ENCODE results near the gene C9orf43. TPM values are rescaled to one million over a fixed set of nuclear protein-coding genes. Genes with fewer than 3 reads are reported as not detected.
"Not testable (repeated sequence)": the region's sequence is repeated elsewhere in the genome, so short reads cannot be mapped to it uniquely, and the experiment has no call there.

The C9orf43 gene
- under 1 TPM; 0.21 to 0.29 TPM for total RNA-seq
- long read RNA-seq, partial matches to known transcripts = 0 of 2 reads
- long read RNA-seq, other reads (novel, unspliced or antisense) = 0 of 2 reads

- DNase-seq (peak; percentile 96), ATAC-seq (peak; percentile 98 to 99)
- intact Hi-C loops (cut with DNase I) = no loop called here
Measured at GRCh38 chr9:113410207-113410864, at the start of gene C9orf43, which contains the start of gene POLE3. C9orf43 (plus strand) TSS chr9:113410747; CDS start chr9:113413494, 2,747 bp downstream. POLE3 (minus strand) TSS chr9:113410675; CDS start chr9:113410293, 382 bp downstream.

DNA sequence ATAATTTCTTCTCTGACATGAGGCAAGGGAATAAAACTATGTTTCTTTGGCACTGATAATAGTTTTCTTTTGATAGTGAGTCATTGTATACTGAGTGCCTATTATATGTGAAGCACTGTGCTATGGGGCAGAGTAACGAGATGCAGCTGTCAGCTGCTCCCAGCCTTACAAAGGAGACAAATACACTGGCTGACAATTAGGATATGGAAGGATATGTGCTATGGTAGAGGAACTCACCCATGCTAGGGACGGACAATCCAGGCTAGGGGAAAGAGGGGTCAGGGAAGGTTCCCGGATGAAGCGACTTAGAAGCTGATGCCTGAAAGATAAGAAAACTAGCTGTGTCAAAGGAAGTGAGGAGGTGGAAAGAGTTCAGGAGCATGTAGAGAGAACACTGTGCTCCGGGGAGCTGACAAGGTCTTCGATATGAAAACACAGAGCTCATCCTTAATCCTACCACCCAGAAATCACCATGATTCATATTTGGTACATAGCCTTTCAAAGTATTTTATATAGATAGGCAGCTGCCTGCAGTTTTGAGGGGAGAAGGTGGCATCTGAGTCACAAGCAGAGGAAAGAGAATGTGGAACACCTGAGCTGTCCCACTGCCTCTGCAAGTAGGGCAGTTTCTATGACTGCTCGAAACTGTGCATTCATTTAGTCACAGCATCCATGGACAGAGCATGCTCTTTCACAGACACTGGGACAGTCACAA lies 49.1 kb upstream of the C9orf43 start:
- ATAC-seq (no peak), DNase-seq (no peak)
- intact Hi-C loops (cut with DNase I) = no loop called here

GRCh38 chr9:113363336-113363735 lies 47.2 kb upstream of the C9orf43 start:
- no peak for ATAC-seq

DNA sequence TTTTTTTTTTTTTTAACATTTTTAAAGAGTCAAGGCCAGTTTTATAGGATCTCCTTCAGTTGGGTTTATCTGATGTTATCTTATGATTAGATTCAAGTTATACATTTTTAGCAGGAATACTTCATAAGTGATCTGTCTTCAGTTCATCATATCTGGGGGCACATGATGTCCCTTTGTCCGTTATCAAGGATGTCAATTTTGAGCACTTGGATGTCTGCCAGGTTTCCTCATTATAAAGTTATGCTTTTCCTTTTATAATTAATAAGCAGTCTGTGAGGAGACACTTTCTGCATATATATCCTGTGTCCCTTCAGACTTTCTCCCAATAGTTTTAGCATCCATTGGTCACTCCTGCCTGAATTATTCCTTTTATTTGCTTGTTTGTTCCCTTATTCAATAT lies 45.6 kb upstream of the C9orf43 start:
- no peak for DNase-seq
- no peak for ATAC-seq
- intact Hi-C loops (cut with DNase I) = no loop called here

More at GRCh38 chr9:113363336-113363735, 47.2 kb upstream of the C9orf43 start:
- intact Hi-C loops (cut with DNase I) = no loop called here
- DNase-seq = no peak

GRCh38 chr9:113365652-113366051 lies 44.9 kb upstream of the C9orf43 start:
- intact Hi-C loops (cut with DNase I); DNase-seq; ATAC-seq: not testable (repeated sequence)

DNA sequence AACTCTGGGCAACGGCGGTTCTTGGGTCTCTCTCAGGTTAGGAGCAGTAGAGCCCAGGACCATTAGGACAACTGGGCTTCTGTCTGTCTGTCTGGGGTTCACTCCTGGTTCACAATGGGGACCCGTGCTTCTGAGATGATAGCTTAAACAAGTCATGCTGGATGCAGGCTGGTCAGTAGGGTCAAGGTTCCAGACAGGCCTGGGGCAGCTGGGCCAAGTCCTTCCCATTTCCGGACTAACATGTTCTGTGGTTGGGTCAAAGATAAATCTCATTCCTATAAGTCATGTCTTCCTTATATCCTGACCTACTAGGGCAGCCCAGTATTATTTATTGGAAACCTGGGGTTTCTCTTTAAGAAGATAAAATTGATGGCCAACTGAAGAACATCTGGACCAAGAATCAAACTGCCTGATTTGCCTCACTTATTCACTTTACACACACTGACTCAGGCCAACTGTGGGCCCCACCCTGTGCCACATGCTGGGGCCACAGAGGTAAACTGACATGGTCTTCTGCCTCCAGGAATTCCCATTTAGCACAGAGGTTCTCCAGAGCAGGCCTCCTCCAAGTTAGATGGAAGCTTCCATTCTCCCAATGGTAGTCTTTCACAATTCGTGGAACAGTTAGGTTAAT lies 42.1 kb upstream of the C9orf43 start:
- intact Hi-C loops (cut with DNase I) = no loop called here

DNA sequence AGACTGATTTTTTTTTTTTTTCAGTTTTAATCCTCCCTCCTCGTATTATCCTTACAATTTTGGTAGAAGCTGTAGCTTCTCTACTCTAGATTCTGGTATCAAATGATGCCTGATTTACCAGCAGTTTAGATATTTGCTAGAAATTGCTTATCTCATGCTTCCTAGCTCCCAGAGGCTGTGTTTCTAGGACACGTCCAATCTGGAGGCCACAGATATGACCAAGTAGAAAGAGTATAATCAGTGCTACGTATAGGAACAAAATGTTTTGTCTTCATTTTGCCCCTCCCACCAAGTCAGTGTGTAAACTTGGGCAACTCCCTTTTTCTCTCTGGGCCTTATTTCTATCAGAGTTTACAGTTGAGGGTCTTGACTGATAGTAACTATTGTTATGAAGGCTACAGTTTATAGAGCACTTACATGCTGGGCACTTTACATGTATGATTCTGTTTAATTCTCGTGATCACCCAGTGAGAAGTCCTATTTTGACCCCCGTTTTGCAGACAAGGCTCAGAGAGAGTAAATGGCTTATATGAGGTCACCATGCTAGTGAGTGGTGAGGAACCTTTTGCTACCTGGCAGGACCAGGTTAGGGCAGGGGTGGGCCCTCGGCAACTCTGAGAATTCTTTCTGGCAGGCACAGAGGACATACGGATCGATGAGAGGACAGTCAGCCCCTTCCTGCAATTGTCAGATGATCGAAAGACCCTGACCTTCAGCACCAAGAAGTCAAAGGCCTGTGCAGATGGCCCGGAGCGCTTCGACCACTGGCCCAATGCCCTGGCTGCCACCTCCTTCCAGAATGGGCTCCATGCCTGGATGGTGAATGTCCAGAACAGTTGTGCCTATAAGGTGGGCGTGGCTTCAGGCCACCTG lies 41.3 kb upstream of the C9orf43 start:
- ATAC-seq (peak; percentile 51 to 59), DNase-seq (no peak)
- intact Hi-C loops (cut with DNase I) = no loop called here

More for the DNA sequence above, 42.1 kb upstream of the C9orf43 start:
- ATAC-seq = no peak
- DNase-seq = no peak

GRCh38 chr9:113369855-113370140 lies 40.7 kb upstream of the C9orf43 start:
- DNase-seq = no peak
- intact Hi-C loops (cut with DNase I) = no loop called here
- ATAC-seq = no peak

- DNase-seq (no peak), ATAC-seq (no peak)
- intact Hi-C loops (cut with DNase I) = no loop called here
Measured at GRCh38 chr9:113370806-113371325, 39.7 kb upstream of the C9orf43 start.

- ATAC-seq (no peak), DNase-seq (no peak)
- intact Hi-C loops (cut with DNase I) = no loop called here
Measured at GRCh38 chr9:113372059-113372458, 38.5 kb upstream of the C9orf43 start.

DNA sequence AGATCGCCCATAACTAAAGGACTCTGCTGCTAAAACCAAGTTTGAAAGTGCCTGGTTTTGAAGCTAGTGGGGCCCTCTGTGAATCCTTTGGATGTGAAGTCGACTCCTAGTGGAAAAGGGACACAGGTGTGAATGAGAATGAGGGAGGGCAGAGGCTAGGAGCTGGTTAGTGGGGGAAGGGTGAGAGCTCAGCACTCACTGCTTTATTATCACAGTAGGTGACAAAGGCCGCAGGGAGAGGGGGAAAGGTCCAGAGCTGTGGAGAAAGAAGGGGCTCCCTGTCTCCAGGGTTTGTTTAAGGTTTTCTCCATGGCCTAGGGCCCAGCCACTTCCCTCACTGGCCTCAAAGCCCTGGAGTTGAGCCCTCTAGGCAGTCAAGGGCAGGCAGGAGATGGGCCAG lies 37.3 kb upstream of the C9orf43 start:
- no peak for ATAC-seq
- no peak for DNase-seq

DNA sequence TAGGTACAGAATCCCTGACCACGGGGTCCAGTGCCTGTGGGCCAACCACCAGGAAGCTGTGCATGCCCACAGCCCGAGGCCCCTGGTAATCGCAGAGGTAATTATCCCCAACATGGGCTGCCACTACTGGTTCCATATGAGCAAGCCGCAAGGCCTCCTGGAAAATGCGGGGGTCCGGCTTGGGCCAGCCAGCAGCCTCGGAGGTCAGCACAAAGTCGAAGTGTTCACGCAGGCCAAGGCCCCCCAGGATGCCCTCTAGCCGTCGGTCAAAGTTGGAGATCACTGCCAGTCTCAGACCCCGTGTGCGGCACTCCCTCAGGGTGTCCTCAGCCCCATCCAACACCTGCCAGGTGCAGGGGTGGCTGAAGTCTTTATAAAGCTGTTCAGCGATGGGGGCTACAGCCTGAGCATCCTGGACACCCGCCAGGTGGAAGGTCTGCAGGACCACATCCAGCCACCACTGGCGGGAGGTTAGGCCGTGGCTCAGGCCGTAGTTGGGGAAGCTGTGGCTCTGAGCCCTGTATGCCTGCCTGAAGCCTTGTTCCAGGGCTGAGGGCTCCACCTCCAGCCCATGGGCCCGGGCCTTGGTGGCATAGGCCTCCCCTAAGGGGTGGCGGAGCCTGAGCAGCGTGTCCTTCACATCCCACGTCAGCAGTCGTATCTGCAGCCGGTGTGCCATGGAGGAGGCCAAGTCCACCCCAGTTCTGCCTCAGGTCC lies 36.7 kb upstream of the C9orf43 start:
- DNase-seq (no peak), ATAC-seq (no peak)
- intact Hi-C loops (cut with DNase I) = no loop called here

More for the DNA sequence above, 37.3 kb upstream of the C9orf43 start:
- intact Hi-C loops (cut with DNase I) = no loop called here

GRCh38 chr9:113375057-113376023 lies 35.2 kb upstream of the C9orf43 start:
- DNase-seq (no peak), ATAC-seq (no peak)
- intact Hi-C loops (cut with DNase I) = no loop called here

DNA sequence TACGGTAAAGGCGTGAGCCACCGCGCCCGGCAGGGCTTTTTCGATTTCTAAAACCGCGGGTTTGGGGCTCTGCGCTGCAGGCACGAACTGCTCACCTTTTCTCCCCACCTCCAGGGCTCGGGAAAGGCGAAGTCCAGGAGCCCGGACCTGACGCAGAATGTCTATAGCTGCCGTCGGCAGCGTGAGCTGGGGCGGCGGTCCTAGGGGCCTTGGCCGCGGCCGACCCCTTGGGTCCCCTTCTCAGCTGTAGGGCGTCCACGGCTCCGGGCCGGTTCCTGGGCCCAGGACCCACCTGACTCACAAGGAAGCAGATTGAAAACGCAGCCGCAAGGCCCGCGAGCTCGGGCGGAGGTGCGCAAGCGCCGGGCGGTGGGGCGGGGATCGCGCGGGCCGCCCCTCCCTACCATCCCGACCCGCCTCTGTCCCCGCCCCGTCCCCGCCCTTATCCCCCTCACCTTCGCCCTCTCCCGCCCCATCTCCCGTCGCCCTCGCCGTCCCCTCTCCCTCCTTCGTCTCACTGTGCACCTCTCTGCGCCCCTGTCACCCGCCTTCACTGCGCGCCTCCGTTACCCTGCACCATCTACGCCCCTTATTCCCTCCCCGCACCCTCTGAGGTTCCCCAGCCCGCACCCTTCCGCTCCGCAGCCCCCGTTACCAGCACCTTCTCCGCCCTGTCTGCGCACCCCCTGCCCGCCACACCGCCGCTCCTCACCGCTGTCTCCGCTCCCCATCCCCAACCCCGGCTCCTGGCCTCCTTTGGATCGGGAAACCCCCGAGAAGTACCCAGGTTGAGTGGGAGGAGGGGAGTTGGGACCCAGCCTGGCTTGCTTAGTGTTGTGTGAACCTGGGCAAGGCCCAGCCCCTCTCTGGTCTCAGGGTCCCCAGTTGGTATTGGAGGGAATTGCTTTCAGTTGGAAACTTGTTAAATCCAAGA lies 33.6 kb upstream of the C9orf43 start, which contains the start of gene HDHD3:
Gene HDHD3 (minus strand): TSS at position 353 of the 934 bp plus-strand sequence. CDS start 2,632 bp downstream, outside the sequence.
- intact Hi-C loops (cut with DNase I) = no loop called here
- peak; percentile 97 to 98 for ATAC-seq
- DNase-seq = peak; percentile 85

GRCh38 chr9:113379094-113379828 lies 31.3 kb upstream of the C9orf43 start:
- intact Hi-C loops (cut with DNase I); DNase-seq; ATAC-seq: not testable (repeated sequence)

All from left cardiac atrium (tissue), 4 donors.